HG03442 (cell line): ENCODE measurements around the gene MATK.
"Not testable (repeated sequence)": the region's sequence is repeated elsewhere in the genome, so short reads cannot be mapped to it uniquely, and the experiment has no call there.

Source experiments
- ATAC-seq: cut with Tn5 transposase; IDR thresholded peaks from one replicate; pipeline ENCODE4 v1.9.1; 2021; ENCODE audit warnings: mild to moderate bottlenecking, moderate library complexity; ENCODE audit not compliant: unreplicated experiment

MATK gene

GRCh38 chr19:3771906-3772455, 14.2 kb downstream of the MATK start, which contains the start of gene RAX2:
RAX2 (minus strand) TSS chr19:3772228; CDS start chr19:3771742, 486 bp downstream.
- no peak for ATAC-seq

GRCh38 chr19:3771000-3771905, 14.9 kb downstream of the MATK start:
- no peak for ATAC-seq

GRCh38 chr19:3770136-3770999, 15.8 kb downstream of the MATK start:
- no peak for ATAC-seq

- ATAC-seq = no peak
Measured at GRCh38 chr19:3769494-3769893, 16.7 kb downstream of the MATK start.

GRCh38 chr19:3768748-3769099, 17.5 kb downstream of the MATK start:
- no peak for ATAC-seq

GRCh38 chr19:3768015-3768747, 18.0 kb downstream of the MATK start:
- ATAC-seq = no peak

GRCh38 chr19:3767050-3767449, 19.1 kb downstream of the MATK start:
- ATAC-seq = no peak

- ATAC-seq = no peak
Measured at GRCh38 chr19:3766520-3766919, 19.7 kb downstream of the MATK start.

GRCh38 chr19:3765757-3766156, 20.4 kb downstream of the MATK start:
- not testable (repeated sequence) for ATAC-seq

- no peak for ATAC-seq
Measured at GRCh38 chr19:3765121-3765520, 21.1 kb downstream of the MATK start.

- peak; percentile 67 for ATAC-seq
Measured at GRCh38 chr19:3762501-3763459, 23.4 kb downstream of the MATK start, which contains the start of gene MRPL54. MRPL54 (plus strand) TSS chr19:3762682; CDS start chr19:3762701, 19 bp downstream.

- no peak for ATAC-seq
Measured at GRCh38 chr19:3762130-3762473, 24.1 kb downstream of the MATK start.

GRCh38 chr19:3761382-3762129, 24.6 kb downstream of the MATK start, which contains the start of gene APBA3:
APBA3 (minus strand) TSS chr19:3761692; CDS start chr19:3760264, 1,428 bp downstream.
- ATAC-seq = peak; percentile 45

GRCh38 chr19:3760871-3761361, 25.3 kb downstream of the MATK start:
- ATAC-seq = no peak

GRCh38 chr19:3759482-3760254, 26.5 kb downstream of the MATK start:
- no peak for ATAC-seq

GRCh38 chr19:3758297-3758696, 27.9 kb downstream of the MATK start:
- ATAC-seq = not testable (repeated sequence)

GRCh38 chr19:3757705-3758104, 28.5 kb downstream of the MATK start:
- not testable (repeated sequence) for ATAC-seq
